MG63 (cell line): ENCODE results near the gene ADAMTS4. TPM values are rescaled to one million over a fixed set of nuclear protein-coding genes. Genes with fewer than 3 reads are reported as not detected.

Experiments
- DNase-seq: peaks from one replicate; pipeline ENCODE4 v3.0.0-alpha.2; 2020
- H3K27me3 ChIP-seq: fragments of 250-450 bp; sonication (Bioruptor Pico); 2 replicates; pipeline ENCODE4 v1.5.1; 2020; ENCODE audit warnings: mild to moderate bottlenecking, moderate library complexity
- H3K36me3 ChIP-seq: fragments of 250-450 bp; sonication (Bioruptor Pico); 2 replicates; pipeline ENCODE4 v1.5.1; 2020; ENCODE audit warnings: mild to moderate bottlenecking, moderate library complexity
- H3K4me3 ChIP-seq: fragments of 250-450 bp; sonication (Bioruptor Pico); 2 replicates; pipeline ENCODE4 v1.5.1; 2020; ENCODE audit warnings: mild to moderate bottlenecking, moderate library complexity
- H3K9me3 ChIP-seq: fragments of 250-450 bp; sonication (Bioruptor Pico); 2 replicates; pipeline ENCODE4 v1.5.1; 2020; ENCODE audit warnings: mild to moderate bottlenecking, moderate library complexity
- total RNA-seq: library from RNA; depleted of rRNA; stranded (reverse); fragments of >200 nt; shearing (Covaris generic); gene quantifications from 2 replicates; pipeline ENCODE4 v1.2.3, GENCODE V29; 2014; ENCODE audit warnings: low replicate concordance

ADAMTS4 gene
- total RNA-seq, 1 experiment from 2014 or later, result 5.2 TPM

DNA sequence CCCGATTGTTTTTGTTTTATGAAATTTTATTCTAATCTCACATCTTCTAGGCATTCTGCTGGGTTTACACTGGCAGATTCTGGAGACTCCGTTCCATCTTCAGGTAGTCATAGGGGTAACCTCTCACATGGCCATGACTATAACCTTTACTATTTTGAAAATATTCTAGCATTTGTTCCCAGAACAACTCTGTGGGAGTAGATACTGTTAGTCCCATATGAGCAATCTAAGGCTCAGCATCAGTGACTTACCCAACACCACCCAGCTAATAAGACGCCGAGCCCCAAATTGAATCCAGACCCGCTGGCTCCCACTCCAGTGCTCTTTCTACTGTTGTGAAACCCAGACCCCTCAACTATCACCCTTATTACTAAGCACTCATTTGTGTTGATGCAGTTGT, 9.8 kb downstream of the ADAMTS4 start:
- peaks cover 35% of the 10 kb centered on the region for H3K36me3 ChIP-seq

GRCh38 chr1:161188381-161188780, 10.5 kb downstream of the ADAMTS4 start:
- no peaks in the 10 kb centered on the region for H3K9me3 ChIP-seq
- H3K36me3 ChIP-seq, result peaks cover 33% of the 10 kb centered on the region
- no peak overlapping the region for H3K4me3 ChIP-seq
- no peaks in the 10 kb centered on the region for H3K27me3 ChIP-seq
- DNase-seq, result no peak

More for the DNA sequence above, 9.8 kb downstream of the ADAMTS4 start:
- H3K27me3 ChIP-seq, result no peaks in the 10 kb centered on the region
- no peaks in the 10 kb centered on the region for H3K9me3 ChIP-seq
- H3K4me3 ChIP-seq, result no peak overlapping the region
- no peak for DNase-seq

GRCh38 chr1:161187311-161187710, 11.5 kb downstream of the ADAMTS4 start:
- Histone ChIP-seq H3K27me3 (no peaks in the 10 kb centered on the region), H3K9me3 (no peaks in the 10 kb centered on the region), H3K4me3 (no peak overlapping the region), H3K36me3 (peaks cover 24% of the 10 kb centered on the region)
- no peak for DNase-seq

- Histone ChIP-seq H3K9me3 (no peaks in the 10 kb centered on the region), H3K36me3 (peaks cover 9% of the 10 kb centered on the region), H3K27me3 (no peaks in the 10 kb centered on the region), H3K4me3 (no peak overlapping the region)
- DNase-seq, result no peak
Measured at GRCh38 chr1:161185732-161186311, 13.0 kb downstream of the ADAMTS4 start.

DNA sequence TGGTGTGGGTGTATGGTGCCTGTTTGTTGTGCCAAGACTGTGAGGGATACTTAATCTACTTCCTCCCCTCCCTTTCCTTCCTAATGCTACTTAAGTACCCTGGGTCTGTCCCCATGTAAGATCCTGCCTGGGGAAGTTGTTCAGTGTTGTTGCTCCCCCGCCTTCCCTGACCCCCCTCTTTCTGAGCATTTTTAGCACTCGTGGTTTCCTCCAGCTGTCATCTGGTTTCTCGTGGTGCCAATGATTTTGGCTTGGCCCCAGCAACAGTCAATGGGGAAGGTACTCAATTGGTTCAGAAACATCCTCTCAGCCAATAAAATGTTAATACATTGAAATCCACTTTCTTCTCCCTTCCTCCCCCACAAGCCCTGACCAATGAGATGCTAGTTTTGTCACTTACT, 13.6 kb downstream of the ADAMTS4 start:
- H3K4me3 ChIP-seq, result no peak overlapping the region
- H3K36me3 ChIP-seq, result peaks cover 6% of the 10 kb centered on the region; the same call in 1 of the 2 replicates
- DNase-seq, result peak; percentile 56
- no peaks in the 10 kb centered on the region for H3K9me3 ChIP-seq
- H3K27me3 ChIP-seq, result no peaks in the 10 kb centered on the region

GRCh38 chr1:161182214-161182613, 16.6 kb downstream of the ADAMTS4 start:
- Histone ChIP-seq H3K36me3 (no peaks in the 10 kb centered on the region), H3K9me3 (no peaks in the 10 kb centered on the region), H3K4me3 (no peak overlapping the region), H3K27me3 (no peaks in the 10 kb centered on the region)
- peak; percentile 56 for DNase-seq

DNA sequence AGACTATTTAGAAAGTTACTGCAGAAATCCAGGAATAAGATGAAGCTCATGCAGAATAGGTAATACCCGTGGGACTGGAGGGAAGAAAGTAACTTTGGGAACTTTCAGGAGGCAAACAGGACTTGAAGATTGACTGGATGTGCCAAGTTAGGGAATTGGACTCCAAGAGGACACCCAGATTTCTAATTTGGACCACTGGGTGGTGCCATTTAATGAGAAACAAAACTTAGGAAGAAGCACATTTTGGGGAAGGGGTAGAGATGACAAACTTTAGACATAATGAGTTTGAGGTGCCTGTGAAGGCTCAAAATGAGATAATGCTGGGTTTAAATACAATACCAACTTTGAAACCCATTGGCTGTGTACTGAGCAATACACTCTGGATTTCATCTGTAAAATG, 18.2 kb downstream of the ADAMTS4 start:
- no peaks in the 10 kb centered on the region for H3K27me3 ChIP-seq
- H3K4me3 ChIP-seq, result no peak overlapping the region
- peaks cover 2% of the 10 kb centered on the region for H3K36me3 ChIP-seq
- no peak for DNase-seq
- H3K9me3 ChIP-seq, result no peaks in the 10 kb centered on the region

GRCh38 chr1:161179698-161180097, 19.2 kb downstream of the ADAMTS4 start:
- H3K4me3 ChIP-seq, result no peak overlapping the region
- no peaks in the 10 kb centered on the region for H3K27me3 ChIP-seq
- no peak for DNase-seq

GRCh38 chr1:161177936-161178244, 21.0 kb downstream of the ADAMTS4 start:
- no peak for DNase-seq
- peak overlapping the region; percentile 91 for H3K4me3 ChIP-seq
- H3K27me3 ChIP-seq, result no peaks in the 10 kb centered on the region
- H3K9me3 ChIP-seq, result no peaks in the 10 kb centered on the region
- peaks cover 24% of the 10 kb centered on the region for H3K36me3 ChIP-seq

More at GRCh38 chr1:161179698-161180097, 19.2 kb downstream of the ADAMTS4 start:
- Histone ChIP-seq H3K9me3 (no peaks in the 10 kb centered on the region), H3K36me3 (peaks cover 9% of the 10 kb centered on the region)

DNA sequence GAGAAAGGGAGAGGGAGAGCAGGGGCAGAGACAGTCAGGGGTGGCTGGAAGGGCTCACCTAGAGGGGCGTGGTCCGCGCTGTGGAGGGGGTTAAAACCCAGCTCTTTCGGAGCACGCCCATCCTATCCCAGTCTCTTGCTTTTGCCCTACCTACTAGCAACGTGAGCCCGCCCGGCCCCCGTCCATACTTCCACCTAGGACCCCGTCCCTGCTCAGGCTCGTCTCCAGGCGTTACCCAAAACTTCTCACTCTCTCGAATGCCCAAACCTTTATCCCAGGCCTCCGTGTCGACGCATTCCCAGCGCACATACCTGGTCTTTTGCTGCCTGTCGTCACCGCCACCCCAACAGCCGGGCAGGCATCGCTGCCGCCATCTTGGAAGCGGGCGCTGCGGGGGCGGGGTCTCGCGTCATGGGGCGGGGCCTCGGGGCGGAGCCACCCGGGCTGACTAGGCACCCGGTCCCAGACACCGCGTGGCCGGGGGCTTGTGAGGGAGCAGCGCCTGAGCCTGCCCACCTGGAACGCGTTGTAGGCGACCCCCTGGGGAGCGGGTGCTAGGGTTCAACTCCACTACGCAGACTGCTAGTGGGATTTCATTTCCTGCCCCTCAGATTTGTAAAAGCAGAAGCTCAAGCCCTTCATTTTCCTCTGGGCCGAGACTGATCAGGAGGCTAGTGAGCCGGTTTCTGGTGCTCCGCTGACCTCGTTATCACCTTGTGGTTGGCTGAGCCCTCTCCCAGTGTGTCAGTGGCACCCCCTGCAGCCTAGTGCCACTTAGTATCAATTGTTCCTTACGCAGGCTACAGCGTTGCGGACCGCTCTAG, 21.5 kb downstream of the ADAMTS4 start, which contains the start of gene B4GALT3:
Gene B4GALT3 (minus strand): TSS at position 396 of the 824 bp plus-strand sequence. CDS start 1,447 bp downstream, outside the sequence.
- DNase-seq, result peak; percentile 88
- peaks cover 29% of the 10 kb centered on the region for H3K36me3 ChIP-seq
- H3K27me3 ChIP-seq, result no peaks in the 10 kb centered on the region
- H3K9me3 ChIP-seq, result no peaks in the 10 kb centered on the region
- H3K4me3 ChIP-seq, result peak within 1 kb of the TSS; percentile 91

DNA sequence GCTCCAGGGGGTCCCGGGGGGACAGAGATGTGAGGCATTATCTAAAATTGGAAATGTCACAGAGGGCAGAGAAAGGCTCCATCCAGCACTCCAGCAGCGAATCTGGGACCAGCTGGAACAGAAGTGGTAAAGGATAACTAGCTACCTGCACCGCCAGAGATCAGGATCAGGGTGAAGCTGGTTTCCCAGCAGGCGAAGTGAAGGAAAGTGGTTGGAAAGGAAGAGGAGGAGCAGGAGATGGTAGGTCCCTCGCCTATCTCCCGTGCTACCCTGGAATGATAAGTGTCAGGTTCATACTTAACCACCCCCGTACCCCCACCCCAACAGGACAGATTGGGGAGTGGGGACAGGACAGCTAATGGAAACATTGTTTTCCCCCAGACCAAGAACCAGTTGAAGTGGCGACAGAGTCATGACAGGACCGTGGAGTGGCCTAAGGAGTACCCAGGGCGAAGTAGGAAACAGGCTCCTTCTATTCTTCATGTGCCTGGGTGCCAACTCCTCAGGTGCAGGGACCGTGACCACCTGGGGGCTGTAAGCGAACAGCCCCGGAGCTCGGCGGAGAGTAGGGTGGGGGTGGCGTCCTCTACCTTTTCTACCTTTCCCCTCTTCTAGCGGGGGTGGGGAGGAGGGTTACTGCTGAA, 22.3 kb downstream of the ADAMTS4 start:
- DNase-seq, result no peak
- Histone ChIP-seq H3K4me3 (peak overlapping the region; percentile 91), H3K36me3 (peaks cover 37% of the 10 kb centered on the region), H3K9me3 (no peaks in the 10 kb centered on the region), H3K27me3 (no peaks in the 10 kb centered on the region)

GRCh38 chr1:161175771-161176453, 22.9 kb downstream of the ADAMTS4 start:
- DNase-seq, result no peak
- Histone ChIP-seq H3K36me3 (peaks cover 43% of the 10 kb centered on the region), H3K27me3 (no peaks in the 10 kb centered on the region), H3K4me3 (no peak overlapping the region), H3K9me3 (no peaks in the 10 kb centered on the region)

DNA sequence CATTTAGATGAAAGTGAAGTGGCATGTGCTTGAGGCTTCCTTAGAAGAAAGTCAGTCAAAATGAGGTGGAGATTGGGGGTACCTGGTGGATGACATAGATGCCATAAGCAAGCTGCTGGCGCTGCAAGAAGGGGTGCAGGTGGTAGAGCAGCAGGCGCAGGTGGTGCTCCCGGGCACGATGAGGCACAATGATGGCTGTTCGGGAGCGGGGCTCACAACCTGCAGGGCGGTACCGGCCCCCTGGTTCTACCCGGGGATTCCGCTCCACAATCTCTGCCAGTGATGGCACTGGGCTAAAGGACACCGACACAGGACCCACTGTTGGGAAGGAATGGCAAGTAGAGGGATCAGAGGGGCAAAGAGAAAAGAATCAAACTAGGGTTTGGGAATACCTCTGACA, 23.9 kb downstream of the ADAMTS4 start:
- Histone ChIP-seq H3K36me3 (peaks cover 50% of the 10 kb centered on the region), H3K4me3 (no peak overlapping the region), H3K9me3 (no peaks in the 10 kb centered on the region), H3K27me3 (no peaks in the 10 kb centered on the region)
- no peak for DNase-seq

DNA sequence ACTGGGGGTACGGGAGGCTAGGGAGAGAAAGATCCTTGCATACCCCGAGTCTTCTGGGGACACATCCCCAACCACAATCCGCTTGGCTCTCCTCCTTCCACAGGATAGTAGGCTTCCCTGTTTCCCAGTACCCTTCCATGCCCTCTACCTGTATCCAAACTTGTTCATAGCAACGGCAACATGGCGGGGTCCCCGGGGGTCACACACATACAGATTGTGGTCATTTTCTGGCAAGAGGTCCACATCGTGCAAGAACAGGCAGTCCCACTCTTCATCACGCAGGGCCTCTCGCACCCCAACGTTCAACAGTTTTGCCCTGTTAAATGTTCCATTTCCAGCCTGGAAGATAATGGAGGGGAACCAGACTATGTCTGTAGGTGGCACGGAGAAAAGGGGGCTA, 25.1 kb downstream of the ADAMTS4 start:
- Histone ChIP-seq H3K4me3 (no peak overlapping the region), H3K9me3 (no peaks in the 10 kb centered on the region), H3K27me3 (no peaks in the 10 kb centered on the region), H3K36me3 (peaks cover 58% of the 10 kb centered on the region)
- DNase-seq, result no peak

GRCh38 chr1:161172776-161173376, 26.0 kb downstream of the ADAMTS4 start:
- peaks cover 59% of the 10 kb centered on the region for H3K36me3 ChIP-seq
- peak; percentile 41 for DNase-seq

GRCh38 chr1:161172349-161172748, 26.5 kb downstream of the ADAMTS4 start:
- H3K27me3 ChIP-seq, result no peaks in the 10 kb centered on the region
- DNase-seq, result no peak
- H3K36me3 ChIP-seq, result peaks cover 59% of the 10 kb centered on the region
- H3K4me3 ChIP-seq, result no peak overlapping the region
- no peaks in the 10 kb centered on the region for H3K9me3 ChIP-seq

More at GRCh38 chr1:161172776-161173376, 26.0 kb downstream of the ADAMTS4 start:
- Histone ChIP-seq H3K4me3 (no peak overlapping the region), H3K9me3 (no peaks in the 10 kb centered on the region), H3K27me3 (no peaks in the 10 kb centered on the region)
